Neural progenitor cell (in vitro differentiated cells): ENCODE results near the gene STX8.

Experiments used
- CTCF ChIP-seq: fragments of 200-600 bp; sonication (generic); IDR thresholded peaks from 2 replicates; pipeline ENCODE4 v1.5.1; 2017; ENCODE audit warnings: antibody characterized with exemption, mild to moderate bottlenecking
- EZH2 ChIP-seq: fragments of 200-600 bp; sonication (generic); IDR thresholded peaks from 2 replicates; pipeline ENCODE4 v1.6.1; 2017; ENCODE audit warnings: antibody characterized with exemption, mild to moderate bottlenecking, moderate library complexity
- EZH2phosphoT487 ChIP-seq: fragments of 200-600 bp; sonication (generic); IDR thresholded peaks from 2 replicates; pipeline ENCODE4 v1.6.1; 2017; ENCODE audit warnings: antibody characterized with exemption

- TF ChIP-seq CTCF (no peak), EZH2 (no peak), EZH2phosphoT487 (no peak)
These were observed 366.3 kb downstream of the STX8 start for GRCh38 chr17:9209347-9209746.
